Measurements from ENCODE around the gene GPC5. TPM values are rescaled to one million over a fixed set of nuclear protein-coding genes. Genes with fewer than 3 reads are reported as not detected.

GPC5 gene
- total RNA-seq, 3 donors from 2014 or later: 0.51 to 1.2 TPM; not detected in 1

DNA sequence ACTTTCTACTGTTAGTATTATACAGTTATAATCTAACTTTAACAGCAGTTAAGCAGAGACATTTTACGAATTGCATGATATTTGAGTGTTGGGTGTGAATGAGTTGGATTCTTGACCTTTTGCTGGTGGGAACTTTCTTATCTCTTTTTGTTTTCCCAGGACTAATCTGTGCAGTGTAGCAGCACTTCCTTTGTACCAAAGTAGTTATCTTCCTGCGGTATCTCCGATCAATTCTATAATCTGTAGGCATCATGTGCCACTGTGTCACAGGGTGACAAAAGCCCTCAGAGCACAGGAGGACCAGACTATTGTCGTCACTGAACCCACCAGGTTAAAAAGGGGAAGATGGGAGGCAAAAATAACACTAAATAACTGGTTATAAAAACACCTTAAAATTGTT is 823.5 kb downstream of the GPC5 start:
- TF ChIP-seq, protein P1, sequence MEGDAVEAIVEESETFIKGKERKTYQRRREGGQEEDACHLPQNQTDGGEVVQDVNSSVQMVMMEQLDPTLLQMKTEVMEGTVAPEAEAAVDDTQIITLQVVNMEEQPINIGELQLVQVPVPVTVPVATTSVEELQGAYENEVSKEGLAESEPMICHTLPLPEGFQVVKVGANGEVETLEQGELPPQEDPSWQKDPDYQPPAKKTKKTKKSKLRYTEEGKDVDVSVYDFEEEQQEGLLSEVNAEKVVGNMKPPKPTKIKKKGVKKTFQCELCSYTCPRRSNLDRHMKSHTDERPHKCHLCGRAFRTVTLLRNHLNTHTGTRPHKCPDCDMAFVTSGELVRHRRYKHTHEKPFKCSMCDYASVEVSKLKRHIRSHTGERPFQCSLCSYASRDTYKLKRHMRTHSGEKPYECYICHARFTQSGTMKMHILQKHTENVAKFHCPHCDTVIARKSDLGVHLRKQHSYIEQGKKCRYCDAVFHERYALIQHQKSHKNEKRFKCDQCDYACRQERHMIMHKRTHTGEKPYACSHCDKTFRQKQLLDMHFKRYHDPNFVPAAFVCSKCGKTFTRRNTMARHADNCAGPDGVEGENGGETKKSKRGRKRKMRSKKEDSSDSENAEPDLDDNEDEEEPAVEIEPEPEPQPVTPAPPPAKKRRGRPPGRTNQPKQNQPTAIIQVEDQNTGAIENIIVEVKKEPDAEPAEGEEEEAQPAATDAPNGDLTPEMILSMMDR (IDR thresholded peaks at IDR 0.05): no peak
- H3K36me3 ChIP-seq (ENCODE audit: low read depth): no peaks in the 10 kb centered on the region
- intact Hi-C loops (cut with DNase I, micrococcal nuclease): no loop called here
- no peak overlapping the region for H3K4me3 ChIP-seq
- H3K4me1 ChIP-seq (ENCODE audit: low read depth): peaks cover 19% of the 10 kb centered on the region
- DNase-seq (peak in 1 of 3 donors; percentile 13), ATAC-seq (peak; percentile 68)
- H3K9me3 ChIP-seq: no peaks in the 10 kb centered on the region

DNA sequence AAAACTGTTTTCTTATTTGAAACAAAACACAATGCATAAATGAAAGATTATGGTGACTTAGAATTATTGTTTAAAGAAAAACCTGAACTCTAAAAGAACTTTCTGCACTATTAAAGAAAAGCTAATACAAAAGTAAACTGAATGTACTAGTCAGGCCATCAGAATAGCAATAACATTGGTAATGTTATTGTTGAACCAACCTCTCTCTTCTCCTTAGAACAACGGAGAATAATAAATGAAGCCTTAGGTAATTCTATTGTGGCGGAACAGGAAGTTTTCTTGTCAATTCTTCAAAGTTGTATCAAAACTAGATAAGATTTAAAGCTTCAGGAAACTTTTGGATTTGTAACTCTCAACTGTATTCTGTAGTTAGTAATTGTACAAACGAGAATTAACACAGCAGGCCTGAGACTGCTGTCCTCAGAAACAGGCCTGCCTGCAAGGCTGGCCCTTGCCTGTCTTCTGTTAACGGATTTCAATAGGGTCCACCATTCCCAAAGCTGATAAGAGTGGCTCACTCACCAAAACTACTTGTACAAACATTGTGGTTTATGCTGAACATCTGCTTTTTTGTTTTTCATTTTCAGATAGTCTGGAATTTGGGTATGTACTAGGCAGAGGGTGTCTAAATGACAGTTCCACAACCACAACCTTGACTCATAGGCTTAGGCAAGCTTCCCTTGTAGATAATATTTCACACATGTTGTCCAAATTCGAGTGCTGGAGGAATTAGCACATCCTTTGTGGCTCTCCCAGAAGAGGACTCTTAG is 825.8 kb downstream of the GPC5 start:
- Histone ChIP-seq H3K4me1 (ENCODE audit: low read depth) (peaks cover 19% of the 10 kb centered on the region), H3K9me3 (no peaks in the 10 kb centered on the region), H3K36me3 (ENCODE audit: low read depth) (no peaks in the 10 kb centered on the region), H3K4me3 (no peak overlapping the region)
- DNase-seq (no peak), ATAC-seq (peak; percentile 58)
- TF ChIP-seq, protein P1 (IDR thresholded peaks at IDR 0.05): no peak
- intact Hi-C loops (cut with DNase I, micrococcal nuclease): no loop called here

DNA sequence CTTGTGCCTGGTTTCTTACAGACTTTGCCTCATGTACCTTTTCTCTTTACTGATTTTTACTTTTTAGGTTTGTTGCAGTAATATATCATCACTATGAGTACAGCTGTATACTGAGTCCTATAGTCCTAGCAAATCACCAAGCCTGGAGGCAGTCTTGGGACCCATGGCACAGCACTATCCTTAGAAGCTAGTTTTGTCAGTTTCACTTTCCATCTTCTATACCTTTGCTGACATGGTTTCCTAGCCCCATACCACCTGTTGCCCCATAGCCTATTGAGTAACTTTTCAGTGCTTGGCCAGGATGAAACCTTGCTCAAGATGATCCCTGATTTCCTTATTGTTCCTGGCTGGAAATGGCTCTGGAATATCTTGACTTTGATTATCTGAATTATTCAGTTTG is 826.4 kb downstream of the GPC5 start:
- TF ChIP-seq, protein P1 (IDR thresholded peaks at IDR 0.05): no peak
- ATAC-seq: peak; percentile 74
- intact Hi-C loops (cut with DNase I, micrococcal nuclease): no loop called here

DNA sequence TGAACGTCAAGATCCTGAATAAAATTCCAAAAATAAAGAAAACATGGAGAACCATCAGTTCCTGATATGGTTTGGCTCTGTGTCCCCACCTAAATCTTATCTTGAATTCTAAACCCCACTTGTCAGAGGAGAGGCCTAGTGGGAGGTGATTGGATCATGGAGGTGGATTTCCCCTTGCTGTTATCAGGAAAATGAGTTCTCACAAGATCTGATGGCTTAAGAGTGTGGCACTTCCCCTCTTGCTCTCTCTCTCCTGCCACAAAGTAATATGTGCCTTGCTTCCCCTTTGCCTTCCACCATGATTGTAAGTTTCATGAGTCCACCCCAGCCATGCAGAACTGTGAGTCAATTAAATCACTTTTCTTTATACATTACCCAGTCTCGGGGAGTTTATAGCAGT is 827.4 kb downstream of the GPC5 start:
- no peak overlapping the region for H3K4me3 ChIP-seq
- H3K36me3 ChIP-seq (ENCODE audit: low read depth): no peaks in the 10 kb centered on the region
- no peaks in the 10 kb centered on the region for H3K9me3 ChIP-seq
- TF ChIP-seq, protein P1 (IDR thresholded peaks at IDR 0.05): no peak
- intact Hi-C loops (cut with DNase I, micrococcal nuclease): no loop called here
- peaks cover 19% of the 10 kb centered on the region for H3K4me1 ChIP-seq (ENCODE audit: low read depth)
- no peak for DNase-seq
- no peak for ATAC-seq

More for the DNA sequence above, 826.4 kb downstream of the GPC5 start:
- Histone ChIP-seq H3K4me1 (ENCODE audit: low read depth) (peaks cover 19% of the 10 kb centered on the region), H3K36me3 (ENCODE audit: low read depth) (no peaks in the 10 kb centered on the region), H3K9me3 (no peaks in the 10 kb centered on the region), H3K4me3 (no peak overlapping the region)
- DNase-seq: no peak

DNA sequence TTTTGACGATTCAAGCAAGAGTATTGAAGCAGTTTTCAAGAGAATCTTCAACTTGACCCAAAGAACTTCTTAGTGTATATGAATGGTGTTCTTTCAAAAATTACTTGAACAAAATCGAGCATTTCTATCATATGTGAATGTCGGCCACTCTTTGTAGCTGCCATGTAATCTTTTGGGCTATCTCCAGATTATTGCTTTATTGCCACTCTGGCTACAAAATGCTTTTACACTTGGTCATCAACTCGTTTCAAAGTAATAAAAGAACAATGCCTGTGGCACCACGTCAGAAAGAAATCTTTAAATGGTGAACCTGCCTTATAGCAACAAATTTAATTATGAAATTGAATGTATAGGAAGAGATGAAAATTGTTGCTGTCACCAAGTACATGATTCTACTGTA is 834.5 kb downstream of the GPC5 start:
- Histone ChIP-seq H3K9me3 (no peaks in the 10 kb centered on the region), H3K36me3 (ENCODE audit: low read depth) (no peaks in the 10 kb centered on the region), H3K4me3 (no peak overlapping the region), H3K4me1 (ENCODE audit: low read depth) (no peaks in the 10 kb centered on the region)
- intact Hi-C loops (cut with DNase I, micrococcal nuclease): no loop called here
- ATAC-seq (peak; percentile 84), DNase-seq (peak in 1 of 3 donors; percentile 32)
- TF ChIP-seq, protein P1 (IDR thresholded peaks at IDR 0.05): no peak

All from mucosa of descending colon (tissue), 3 donors.